IMR-90 (cell line): ENCODE measurements around the gene TAF4. TPM values are rescaled to one million over a fixed set of nuclear protein-coding genes. Genes with fewer than 3 reads are reported as not detected.

Source experiments
- ATAC-seq: fragments of 200-7000 bp; cut with Tn5 transposase; 2 replicates; pipeline ENCODE4 v1.9.1; 2020; ENCODE audit warnings: low read depth, mild to moderate bottlenecking, moderate library complexity
- BruUV-seq: library from RNA; stranded (reverse); fragments of 400-500 nt; replicated peaks from 2 replicates; lab custom pipeline; 2021; lab: Mats Ljungman, UMichigan
- CTCF ChIA-PET: fragments of 300-600 bp; formaldehyde crosslinking; extraction: SDS; loops from one replicate; lab custom pipeline; 2021; ENCODE audit warnings: antibody characterized with exemption; lab: Yijun Ruan, JAX
- POLR2A ChIA-PET: fragments of 300-600 bp; sonication (Branson Sonifier 250); formaldehyde crosslinking; loops from one replicate; lab custom pipeline; 2022; ENCODE audit warnings: antibody characterized with exemption; ENCODE audit not compliant: unreplicated experiment; lab: Charles Lee
- DNase-seq: peaks from one replicate; pipeline ENCODE4 v3.0.0; 2013
- H2AFZ ChIP-seq: replicated peaks from 2 replicates; pipeline ENCODE3; 2013; ENCODE audit warnings: low read length, mild to moderate bottlenecking; ENCODE audit not compliant: poor library complexity
- H2AK5ac ChIP-seq: 2 replicates; pipeline ENCODE4 v1.6.1; 2013; ENCODE audit warnings: low read depth, low read length, inconsistent platforms
- H2AK9ac ChIP-seq: replicated peaks from 2 replicates; pipeline ENCODE3; 2013; ENCODE audit warnings: mild to moderate bottlenecking, low read depth, low read length, moderate library complexity; ENCODE audit not compliant: poor library complexity
- H2BK120ac ChIP-seq: 2 replicates; pipeline ENCODE4 v1.6.1; 2013; ENCODE audit warnings: low read depth, low read length, inconsistent platforms
- H2BK15ac ChIP-seq: 3 replicates; pipeline ENCODE4 v1.6.1; 2013; ENCODE audit warnings: low read depth, low read length, inconsistent platforms
- H2BK20ac ChIP-seq: 2 replicates; pipeline ENCODE4 v1.6.1; 2013; ENCODE audit warnings: low read depth, mild to moderate bottlenecking, inconsistent platforms, low read length, moderate library complexity
- H2BK5ac ChIP-seq: 2 replicates; pipeline ENCODE4 v1.6.1; 2013; ENCODE audit warnings: mild to moderate bottlenecking, low read depth, low read length, inconsistent platforms; ENCODE audit not compliant: poor library complexity, severe bottlenecking
- H3K14ac ChIP-seq: replicated peaks from 2 replicates; pipeline ENCODE4 v1.6.1; 2013; ENCODE audit warnings: low read depth, low read length, inconsistent platforms
- H3K18ac ChIP-seq: 2 replicates; pipeline ENCODE4 v1.6.1; 2013; ENCODE audit warnings: low read depth, low read length, control low read depth
- H3K23ac ChIP-seq: 2 replicates; pipeline ENCODE4 v1.6.1; 2013; ENCODE audit warnings: low read depth, low read length, inconsistent platforms
- H3K27ac ChIP-seq: 2 replicates; pipeline ENCODE4 v1.5.1; 2013; ENCODE audit warnings: mild to moderate bottlenecking, control low read depth, low read length; ENCODE audit not compliant: insufficient read depth
- H3K27me3 ChIP-seq: 2 replicates; pipeline ENCODE4 v1.6.1; 2013; ENCODE audit warnings: low read length; ENCODE audit not compliant: control insufficient read depth, insufficient read depth
- H3K36me3 ChIP-seq: 2 replicates; pipeline ENCODE4 v1.6.1; 2013; ENCODE audit warnings: low read length, mixed read lengths; ENCODE audit not compliant: control insufficient read depth, insufficient read depth
- H3K4ac ChIP-seq: 2 replicates; pipeline ENCODE4 v1.6.1; 2013; ENCODE audit warnings: low read depth, low read length, inconsistent platforms
- H3K4me1 ChIP-seq: 2 replicates; pipeline ENCODE4 v1.6.1; 2013; ENCODE audit warnings: low read length, mixed read lengths; ENCODE audit not compliant: control insufficient read depth, insufficient read depth
- H3K4me2 ChIP-seq: 2 replicates; pipeline ENCODE4 v1.6.1; 2013; ENCODE audit warnings: low read depth, mild to moderate bottlenecking, control low read depth, low read length, moderate library complexity
- H3K4me3 ChIP-seq: 2 replicates; pipeline ENCODE4 v1.5.1; 2013; ENCODE audit warnings: low read depth, mild to moderate bottlenecking, control low read depth, low read length, moderate library complexity; ENCODE audit not compliant: insufficient read depth
- H3K56ac ChIP-seq: 2 replicates; pipeline ENCODE4 v1.6.1; 2013; ENCODE audit warnings: low read length, inconsistent platforms; ENCODE audit not compliant: insufficient read depth; ENCODE audit errors: extremely low read depth
- H3K79me1 ChIP-seq, 2 experiments: 2 replicates each; pipeline ENCODE4 v1.6.1; 2013; ENCODE audit warnings: low read length in 2 of 2, inconsistent platforms in 1 of 2, low read depth in 1 of 2
- H3K9ac ChIP-seq: 2 replicates; pipeline ENCODE4 v1.6.1; 2013; ENCODE audit warnings: low read depth, low read length, control low read depth
- H3K9me1 ChIP-seq: 2 replicates; pipeline ENCODE4 v1.6.1; 2013; ENCODE audit warnings: low read length, inconsistent platforms; ENCODE audit not compliant: insufficient read depth
- H3K9me3 ChIP-seq: 2 replicates; pipeline ENCODE4 v1.6.1; 2013; ENCODE audit warnings: low read length; ENCODE audit not compliant: control insufficient read depth, insufficient read depth
- H4K20me1 ChIP-seq: 2 replicates; pipeline ENCODE4 v1.6.1; 2013; ENCODE audit warnings: low read length, inconsistent platforms; ENCODE audit not compliant: insufficient read depth
- H4K5ac ChIP-seq: 2 replicates; pipeline ENCODE4 v1.6.1; 2013; ENCODE audit warnings: mild to moderate bottlenecking, low read depth, low read length, control low read depth
- H4K8ac ChIP-seq, 2 experiments: 2 replicates each; pipeline ENCODE4 v1.6.1; 2013; ENCODE audit warnings: low read depth in 2 of 2, low read length in 2 of 2, control low read depth in 1 of 2, inconsistent platforms in 1 of 2
- H4K91ac ChIP-seq: 2 replicates; pipeline ENCODE4 v1.6.1; 2013; ENCODE audit warnings: low read depth, low read length, inconsistent platforms; ENCODE audit not compliant: insufficient read depth
- BHLHE40 ChIP-seq: fragments of 150-350 bp; IDR thresholded peaks from 2 replicates; pipeline ENCODE4 v1.6.1; 2016; ENCODE audit warnings: mild to moderate bottlenecking, low read depth, low read length
- CEBPB ChIP-seq: IDR thresholded peaks from 2 replicates; pipeline ENCODE4 v1.6.1; 2012; ENCODE audit warnings: low read depth, low read length, improper control_type of control experiment
- CHD1 ChIP-seq: IDR thresholded peaks from 2 replicates; pipeline ENCODE4 v1.6.1; 2012; ENCODE audit warnings: low read depth, low read length, improper control_type of control experiment
- CTCF ChIP-seq: conservative IDR thresholded peaks from 2 replicates; pipeline ENCODE4 v1.5.1; 2012; ENCODE audit warnings: mild to moderate bottlenecking, low read depth, low read length, improper control_type of control experiment
- ELK1 ChIP-seq: fragments of 150-350 bp; IDR thresholded peaks from 2 replicates; pipeline ENCODE4 v1.6.1; 2016; ENCODE audit warnings: low read depth, mild to moderate bottlenecking, low read length, moderate library complexity, borderline replicate concordance
- FOS ChIP-seq: fragments of 150-350 bp; IDR thresholded peaks from 2 replicates; pipeline ENCODE4 v1.6.1; 2016; ENCODE audit warnings: low read depth, low read length
- MAFK ChIP-seq: IDR thresholded peaks from 2 replicates; pipeline ENCODE4 v1.6.1; 2012; ENCODE audit warnings: low read depth, low read length, improper control_type of control experiment
- MXI1 ChIP-seq: IDR thresholded peaks from 2 replicates; pipeline ENCODE4 v1.6.1; 2012; ENCODE audit warnings: low read depth, mild to moderate bottlenecking, low read length, moderate library complexity, borderline replicate concordance
- NFE2L2 ChIP-seq: fragments of 150-350 bp; IDR thresholded peaks from 2 replicates; pipeline ENCODE4 v1.6.1; 2016; ENCODE audit warnings: low read depth, mild to moderate bottlenecking, low read length
- POLR2A ChIP-seq: IDR thresholded peaks from 2 replicates; pipeline ENCODE4 v1.6.1; 2012; ENCODE audit warnings: mild to moderate bottlenecking, low read depth, low read length
- RAD21 ChIP-seq: IDR thresholded peaks from 2 replicates; pipeline ENCODE4 v1.6.1; 2012; ENCODE audit warnings: low read length, improper control_type of control experiment
- RCOR1 ChIP-seq: IDR thresholded peaks from 2 replicates; pipeline ENCODE4 v1.6.1; 2012; ENCODE audit warnings: mild to moderate bottlenecking, low read length, improper control_type of control experiment; ENCODE audit not compliant: insufficient replicate concordance
- RFX5 ChIP-seq: IDR thresholded peaks from 2 replicates; pipeline ENCODE4 v1.8.0; 2012; ENCODE audit warnings: low read depth, mild to moderate bottlenecking, low read length, moderate library complexity
- SMC3 ChIP-seq: fragments of 150-350 bp; IDR thresholded peaks from 2 replicates; pipeline ENCODE4 v1.6.1; 2016; ENCODE audit warnings: low read depth, mild to moderate bottlenecking, antibody characterized with exemption, low read length, moderate library complexity
- WGBS, 2 experiments: methylation state at CpG; one replicate each; pipeline versions ENCODE4 v1.1.5 to v1.1.7; 2013; ENCODE audit warnings: missing lambda C conversion rate in 2 of 2; ENCODE audit not compliant: insufficient read length in 1 of 2; ENCODE audit errors: extremely low coverage in 2 of 2; 5-methylcytosine and 5-hydroxymethylcytosine counted together
- dilution Hi-C: fragments of 300-500 bp; cut with HindIII; formaldehyde crosslinking; loops from one replicate; pipeline ENCODE4 v1.14.3; 2018; ENCODE audit warnings: low sequenced_read_pairs; ENCODE audit not compliant: unreplicated experiment
- in situ Hi-C: fragments of 300-500 bp; cut with MboI; formaldehyde crosslinking; loops from 3 replicates; pipeline ENCODE4 v1.14.3; 2019; ENCODE audit warnings: low sequenced_read_pairs, inconsistent platforms, mixed read lengths
- intact Hi-C: fragments of 100-400 bp; cut with micrococcal nuclease; formaldehyde crosslinking; loops from 2 replicates; pipeline ENCODE4 v1.10.0; 2022
- polyA plus RNA-seq, 3 experiments: library from polyadenylated mRNA; depleted of rRNA; stranded (reverse); fragments of >200 nt; gene quantifications; 2 replicates each; pipeline ENCODE4 v1.2.3, GENCODE V29; 2012; ENCODE audit warnings: low replicate concordance in 1 of 3
- total RNA-seq: library from RNA; depleted of rRNA; stranded (reverse); fragments of >200 nt; gene quantifications from 2 replicates; pipeline ENCODE4 v1.2.3, GENCODE V29; 2012
- TF ChIP-seq, protein P1 (sequence below): fragments of 150-350 bp; IDR thresholded peaks from 2 replicates; pipeline ENCODE4 v1.6.1; 2017; ENCODE audit warnings: mild to moderate bottlenecking, antibody characterized with exemption, low read length, low read depth

TAF4 gene
- total and polyA plus RNA-seq, 2 of the 4 experiments (the other 2 are of a cell fraction), result 1.4 to 5.1 TPM

- DNase-seq, result no peak
- no peak for TF ChIP-seq RFX5
- TF ChIP-seq CEBPB, result no peak
- TF ChIP-seq MAFK, result no peak
- no peak for TF ChIP-seq MXI1
- TF ChIP-seq CTCF, result no peak
- no peak for TF ChIP-seq FOS
- no peak for TF ChIP-seq BHLHE40
- TF ChIP-seq RAD21, result no peak
- TF ChIP-seq POLR2A, result no peak
- no peak for TF ChIP-seq ELK1
- TF ChIP-seq, protein P1, sequence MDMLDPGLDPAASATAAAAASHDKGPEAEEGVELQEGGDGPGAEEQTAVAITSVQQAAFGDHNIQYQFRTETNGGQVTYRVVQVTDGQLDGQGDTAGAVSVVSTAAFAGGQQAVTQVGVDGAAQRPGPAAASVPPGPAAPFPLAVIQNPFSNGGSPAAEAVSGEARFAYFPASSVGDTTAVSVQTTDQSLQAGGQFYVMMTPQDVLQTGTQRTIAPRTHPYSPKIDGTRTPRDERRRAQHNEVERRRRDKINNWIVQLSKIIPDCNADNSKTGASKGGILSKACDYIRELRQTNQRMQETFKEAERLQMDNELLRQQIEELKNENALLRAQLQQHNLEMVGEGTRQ, result no peak
- no peak for TF ChIP-seq CHD1
- TF ChIP-seq SMC3, result no peak
- no peak for TF ChIP-seq RCOR1
- TF ChIP-seq NFE2L2, result no peak
Observed at GRCh38 chr20:62049342-62050165, 16.1 kb downstream of the TAF4 start.

More at GRCh38 chr20:62049342-62050165, 16.1 kb downstream of the TAF4 start:
- Histone ChIP-seq H2BK5ac (no peak overlapping the region), H3K27me3 (no peaks in the 10 kb centered on the region), H3K18ac (no peak overlapping the region), H3K14ac (no peak overlapping the region), H2AK5ac (no peak overlapping the region), H4K20me1 (peaks cover 81% of the 10 kb centered on the region), H3K4me1 (peaks cover 4% of the 10 kb centered on the region; the same call in 1 of the 2 replicates), H4K8ac (no peak overlapping the region), H3K27ac (no peak overlapping the region), H3K9me1 (peaks cover 21% of the 10 kb centered on the region; the same call in 1 of the 2 replicates), H2BK15ac (no peak overlapping the region), H2AFZ (peak overlapping the region; percentile 39), H3K9ac (no peak overlapping the region), H3K4me3 (no peak overlapping the region), H3K56ac (no peak overlapping the region), H3K9me3 (no peaks in the 10 kb centered on the region), H4K91ac (no peak overlapping the region), H4K5ac (no peak overlapping the region), H3K36me3 (no peaks in the 10 kb centered on the region; the same call in 1 of the 2 replicates), H2BK120ac (no peak overlapping the region), H3K23ac (no peak overlapping the region), H2AK9ac (peak overlapping the region; percentile 50), H3K4me2 (no peak overlapping the region), H3K4ac (no peak overlapping the region), H2BK20ac (no peak overlapping the region), H3K79me1 (peaks cover 34 to 88% of the 10 kb centered on the region in 2 experiments)
- in situ Hi-C loops, result no loop called here
- 90% methylated on average over 15 of the region's 22 CpGs; no CpG with 5 or more reads in 1 of the 2 experiments for WGBS, 2 experiments
- ChIA-PET CTCF (no interaction called here), POLR2A (no interaction called here)
- dilution Hi-C loops, result no loop called here
- intact Hi-C loops, result no loop called here
- ATAC-seq, result no peak
- BruUV-seq, result no TSS peak
